Uterus (tissue), 2 donors: ENCODE measurements around the gene ZNF624.

Source experiments
- POLR2A ChIP-seq, 2 donors: fragments of 450-650 bp; IDR thresholded peaks; one replicate each; pipeline ENCODE4 v1.6.1; 2016; ENCODE audit warnings: antibody characterized with exemption in 2 of 2, mild to moderate bottlenecking in 1 of 2, moderate library complexity in 1 of 2
- TF ChIP-seq, protein P1 (sequence below), 4 experiments: fragments of 200-600 bp in 2 of 4; fragments of 450-650 bp in 2 of 4; sonication (generic) in 2 of 4; IDR thresholded peaks; one replicate each; pipeline ENCODE4 v1.5.1; 2016 to 2019; ENCODE audit warnings: antibody characterized with exemption in 4 of 4, mild to moderate bottlenecking in 2 of 4, moderate library complexity in 1 of 4

DNA sequence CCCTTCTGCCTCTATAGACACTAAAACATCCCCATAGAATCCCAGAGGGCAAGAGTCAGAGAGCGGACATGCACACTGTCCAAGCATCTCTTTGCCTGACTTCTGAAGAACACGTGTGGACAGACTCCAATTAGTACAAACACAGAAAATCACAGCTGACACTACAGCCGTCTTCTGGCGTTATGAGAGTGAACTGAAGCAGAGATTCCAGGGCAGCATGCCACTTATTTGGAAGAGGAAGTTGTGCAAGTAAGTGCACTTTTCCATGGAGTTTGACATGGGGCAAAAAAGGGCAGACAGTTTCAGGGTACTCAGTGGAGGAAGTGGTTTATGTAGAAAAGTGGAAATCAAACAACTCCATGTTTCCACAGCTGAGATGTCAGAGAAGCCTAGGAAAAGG is 67.9 kb downstream of the ZNF624 start:
- TF ChIP-seq, protein P1, sequence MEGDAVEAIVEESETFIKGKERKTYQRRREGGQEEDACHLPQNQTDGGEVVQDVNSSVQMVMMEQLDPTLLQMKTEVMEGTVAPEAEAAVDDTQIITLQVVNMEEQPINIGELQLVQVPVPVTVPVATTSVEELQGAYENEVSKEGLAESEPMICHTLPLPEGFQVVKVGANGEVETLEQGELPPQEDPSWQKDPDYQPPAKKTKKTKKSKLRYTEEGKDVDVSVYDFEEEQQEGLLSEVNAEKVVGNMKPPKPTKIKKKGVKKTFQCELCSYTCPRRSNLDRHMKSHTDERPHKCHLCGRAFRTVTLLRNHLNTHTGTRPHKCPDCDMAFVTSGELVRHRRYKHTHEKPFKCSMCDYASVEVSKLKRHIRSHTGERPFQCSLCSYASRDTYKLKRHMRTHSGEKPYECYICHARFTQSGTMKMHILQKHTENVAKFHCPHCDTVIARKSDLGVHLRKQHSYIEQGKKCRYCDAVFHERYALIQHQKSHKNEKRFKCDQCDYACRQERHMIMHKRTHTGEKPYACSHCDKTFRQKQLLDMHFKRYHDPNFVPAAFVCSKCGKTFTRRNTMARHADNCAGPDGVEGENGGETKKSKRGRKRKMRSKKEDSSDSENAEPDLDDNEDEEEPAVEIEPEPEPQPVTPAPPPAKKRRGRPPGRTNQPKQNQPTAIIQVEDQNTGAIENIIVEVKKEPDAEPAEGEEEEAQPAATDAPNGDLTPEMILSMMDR (IDR thresholded peaks at IDR 0.05) = no peak
- TF ChIP-seq POLR2A (IDR thresholded peaks at IDR 0.05) = no peak
